ENCODE data around the gene CHMP4A.
"Not testable (repeated sequence)": the region's sequence is repeated elsewhere in the genome, so short reads cannot be mapped to it uniquely, and the experiment has no call there.

Gene CHMP4A

DNA sequence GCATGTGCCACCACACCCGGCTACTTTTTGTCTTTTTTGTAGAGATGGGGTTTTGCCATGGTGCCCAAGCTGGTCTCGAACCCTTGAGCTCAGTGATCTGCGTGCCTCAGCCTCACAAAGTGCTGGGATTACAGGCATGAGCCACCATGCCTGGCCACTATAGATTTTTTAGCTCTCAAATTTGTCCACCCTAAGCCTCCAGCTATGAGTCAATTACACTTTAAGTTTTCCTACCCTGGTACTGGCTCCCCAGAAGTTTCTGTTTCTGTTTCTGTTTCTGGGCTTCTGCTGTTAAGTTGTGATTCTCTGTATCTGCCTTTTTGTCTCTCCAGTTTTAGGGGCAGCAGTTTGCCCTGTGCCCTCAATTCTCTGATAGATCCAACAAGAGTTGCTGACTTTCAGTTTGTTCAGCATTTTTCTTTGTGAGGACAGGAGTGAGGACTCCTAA, 33.5 kb upstream of the CHMP4A start:
- DNase-seq (ENCODE audit: low spot score) = no peak

DNA sequence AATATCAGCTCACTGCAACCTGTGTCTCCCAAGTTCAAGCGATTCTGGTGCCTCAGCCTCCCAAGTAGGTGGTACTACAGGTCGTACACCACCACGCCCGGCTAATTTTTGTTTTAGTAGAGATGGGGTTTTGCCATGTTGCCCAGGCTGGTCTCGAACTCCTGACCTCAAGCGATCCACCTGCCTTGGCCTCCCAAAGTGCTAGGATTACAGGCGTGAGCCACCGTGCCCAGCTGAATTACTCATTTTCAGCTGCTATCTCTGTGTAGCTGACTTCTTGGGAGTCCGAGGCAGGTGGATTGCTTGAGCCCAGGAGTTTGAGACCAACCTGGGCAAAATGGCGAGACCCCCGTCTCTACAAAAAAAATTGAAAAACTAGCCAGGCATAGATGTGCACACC, 32.1 kb upstream of the CHMP4A start:
- not testable (repeated sequence) for DNase-seq (ENCODE audit: low spot score)

DNA sequence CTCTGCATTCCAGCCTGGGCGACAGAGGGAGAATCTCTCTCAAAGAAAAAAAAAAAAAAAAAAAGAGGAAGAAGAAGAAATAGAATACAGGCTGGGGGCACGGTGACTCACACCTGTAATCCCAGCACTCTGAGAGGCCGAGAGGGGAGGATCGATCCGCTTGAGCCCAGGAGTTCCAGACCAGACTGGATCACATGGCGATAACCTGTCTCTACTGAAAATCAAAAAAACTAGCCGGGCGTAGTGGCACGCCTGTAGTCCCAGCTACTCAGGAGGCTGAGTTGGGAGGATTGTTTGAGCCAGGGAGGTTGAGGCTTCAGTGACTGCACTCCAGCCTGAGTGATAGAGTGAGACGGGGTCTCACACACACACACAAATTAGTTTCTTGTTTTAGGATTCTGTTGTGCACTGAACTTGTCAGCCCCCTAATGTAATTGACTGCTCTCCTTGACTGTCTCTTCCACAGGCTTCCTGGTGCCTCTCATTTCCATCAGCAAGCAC, 30.1 kb upstream of the CHMP4A start:
- no peak for DNase-seq (ENCODE audit: low spot score)

GRCh38 chr14:24241829-24242443, 28.6 kb upstream of the CHMP4A start:
- peak; percentile 97 for DNase-seq (ENCODE audit: low spot score)

DNA sequence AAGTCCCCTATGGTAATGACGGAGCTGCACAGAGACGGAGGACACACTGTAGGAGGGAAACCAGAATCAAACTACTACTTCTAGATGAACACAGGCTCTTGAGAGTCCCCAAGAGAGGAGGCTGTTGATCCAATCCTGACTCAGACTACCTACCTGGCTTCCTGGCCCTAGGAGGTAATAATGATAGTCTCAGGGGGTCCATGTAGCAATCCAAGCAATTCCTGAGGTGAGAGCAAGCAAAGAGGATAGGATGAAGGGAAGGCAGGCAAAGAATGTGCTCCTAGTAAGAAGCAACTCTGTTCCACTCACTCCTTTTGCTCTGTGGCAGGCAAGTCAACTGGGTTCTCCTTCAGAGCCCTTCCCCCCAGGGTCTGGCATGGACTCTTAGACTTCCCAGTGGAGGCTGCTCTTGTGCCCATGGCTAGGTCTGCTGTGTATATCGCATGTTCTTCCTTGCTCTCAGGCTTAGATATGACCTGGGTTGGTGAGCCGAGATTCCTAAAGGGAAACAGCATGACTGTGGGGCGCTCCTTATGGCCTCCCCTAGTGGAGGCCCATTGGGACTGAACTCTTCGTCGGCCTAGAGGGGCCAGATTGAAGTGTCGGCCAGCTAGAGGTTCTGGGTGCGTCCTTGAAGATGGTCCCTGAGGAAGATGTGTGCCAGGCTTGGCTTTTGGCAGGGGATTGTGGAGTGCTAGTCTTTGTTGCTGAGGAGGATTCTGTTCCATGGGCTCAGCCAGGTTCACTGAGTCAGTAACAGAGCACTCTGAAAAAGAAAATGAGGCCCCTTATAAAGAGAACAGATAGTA, 27.0 kb upstream of the CHMP4A start:
- DNase-seq (ENCODE audit: low spot score) = no peak

DNA sequence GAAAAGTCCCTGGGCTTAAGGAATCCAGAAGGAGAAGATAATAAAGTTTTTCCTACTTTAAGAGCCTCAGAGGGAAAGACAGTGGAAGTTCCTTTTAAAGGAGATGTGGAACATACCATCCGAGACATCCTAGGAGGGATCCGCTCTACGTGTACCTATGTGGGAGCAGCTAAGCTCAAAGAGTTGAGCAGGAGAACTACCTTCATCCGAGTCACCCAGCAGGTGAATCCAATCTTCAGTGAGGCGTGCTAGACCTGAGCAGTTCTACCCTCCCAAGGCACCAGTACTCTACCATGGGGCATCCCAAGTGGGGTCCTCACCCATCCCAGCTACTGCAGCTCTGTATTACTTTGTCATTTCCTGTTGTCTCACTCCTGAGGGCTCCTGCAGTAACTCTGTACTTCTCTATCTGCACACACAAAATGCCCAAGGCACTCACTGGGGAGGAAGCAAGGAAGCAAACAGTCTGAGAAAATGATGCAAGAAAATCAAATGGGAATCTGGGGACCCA, 25.3 kb upstream of the CHMP4A start:
- DNase-seq (ENCODE audit: low spot score) = no peak

DNA sequence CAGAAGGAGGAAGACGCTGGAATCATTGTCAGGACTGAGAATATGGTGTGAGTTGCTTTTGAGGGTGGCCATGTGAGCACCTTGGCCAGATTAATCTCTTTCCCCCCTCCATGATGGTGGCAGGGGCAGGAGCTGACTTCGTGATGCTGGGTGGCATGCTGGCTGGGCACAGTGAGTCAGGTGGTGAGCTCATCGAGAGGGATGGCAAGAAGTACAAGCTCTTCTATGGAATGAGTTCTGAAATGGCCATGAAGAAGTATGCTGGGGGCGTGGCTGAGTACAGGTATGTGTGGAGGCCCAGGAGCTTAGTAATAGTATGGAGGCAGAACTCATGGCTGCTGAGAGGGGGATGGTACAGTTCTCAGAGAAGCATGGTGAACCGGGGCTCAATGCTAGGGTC, 24.8 kb upstream of the CHMP4A start:
- DNase-seq (ENCODE audit: low spot score) = no peak

DNA sequence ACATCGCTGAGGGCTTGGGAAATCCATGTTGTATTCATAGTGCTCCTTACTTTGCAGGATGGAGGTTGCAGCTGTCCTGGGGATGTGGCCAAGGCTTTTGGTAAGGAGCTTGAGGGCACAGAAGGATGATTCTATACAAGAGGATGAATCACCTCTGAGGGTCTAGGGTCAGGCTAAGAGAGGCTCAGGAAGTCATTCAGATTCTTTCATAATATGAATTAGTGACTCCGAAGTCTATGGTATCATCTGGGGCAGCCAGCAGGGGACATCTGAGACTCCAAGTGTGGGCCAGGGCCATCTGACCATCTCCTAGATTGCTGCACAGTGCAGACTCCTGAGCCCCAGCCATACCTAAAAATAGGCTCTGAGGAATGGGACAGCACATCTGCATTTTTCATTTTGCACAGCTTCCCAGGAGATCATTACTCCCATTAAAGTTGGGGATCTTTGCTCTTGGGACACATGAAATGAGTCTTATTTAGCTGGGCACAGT, 24.2 kb upstream of the CHMP4A start:
- no peak for DNase-seq (ENCODE audit: low spot score)

GRCh38 chr14:24236689-24237462, 23.6 kb upstream of the CHMP4A start:
- no peak for DNase-seq (ENCODE audit: low spot score)

DNA sequence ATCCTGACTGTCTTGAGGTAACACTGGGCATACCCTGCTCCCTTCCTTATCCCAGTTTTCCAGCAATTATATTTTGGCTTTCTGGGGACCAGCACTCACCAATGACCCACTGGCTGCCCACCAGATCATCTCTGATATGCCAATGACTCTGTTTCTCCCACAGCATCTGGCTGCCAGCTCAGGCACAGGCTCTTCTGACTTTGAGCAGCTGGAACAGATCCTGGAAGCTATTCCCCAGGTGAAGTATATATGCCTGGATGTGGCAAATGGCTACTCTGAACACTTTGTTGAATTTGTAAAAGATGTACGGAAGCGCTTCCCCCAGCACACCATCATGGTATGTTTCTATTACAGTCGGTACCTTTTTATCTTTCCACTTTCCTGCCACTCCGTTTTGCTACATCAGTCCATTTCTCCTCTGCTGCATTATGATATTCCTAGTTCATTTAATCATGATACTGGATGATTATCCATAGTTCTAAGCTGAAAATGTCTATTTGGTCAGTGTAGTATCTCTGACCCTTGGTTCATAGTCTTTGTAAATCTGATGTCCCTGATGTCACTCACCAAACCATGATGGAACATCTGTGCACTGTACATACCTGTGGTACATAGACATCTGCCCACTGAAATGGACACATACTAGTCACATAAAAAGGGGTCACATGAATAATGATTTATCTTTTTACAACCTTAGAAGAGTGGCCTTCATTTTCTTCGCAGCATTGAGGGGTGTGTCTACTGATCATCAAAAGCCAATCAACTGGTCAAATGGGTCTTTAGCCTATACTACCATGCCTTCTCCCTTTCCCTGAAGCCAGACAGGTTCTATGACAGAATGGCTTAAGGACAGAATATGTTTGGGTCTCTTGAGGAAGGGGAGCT, 22.8 kb upstream of the CHMP4A start:
- no peak for DNase-seq (ENCODE audit: low spot score)

GRCh38 chr14:24234095-24235005, 21.1 kb upstream of the CHMP4A start:
- DNase-seq (ENCODE audit: low spot score) = no peak

GRCh38 chr14:24233538-24233866, 20.2 kb upstream of the CHMP4A start:
- DNase-seq (ENCODE audit: low spot score) = no peak

DNA sequence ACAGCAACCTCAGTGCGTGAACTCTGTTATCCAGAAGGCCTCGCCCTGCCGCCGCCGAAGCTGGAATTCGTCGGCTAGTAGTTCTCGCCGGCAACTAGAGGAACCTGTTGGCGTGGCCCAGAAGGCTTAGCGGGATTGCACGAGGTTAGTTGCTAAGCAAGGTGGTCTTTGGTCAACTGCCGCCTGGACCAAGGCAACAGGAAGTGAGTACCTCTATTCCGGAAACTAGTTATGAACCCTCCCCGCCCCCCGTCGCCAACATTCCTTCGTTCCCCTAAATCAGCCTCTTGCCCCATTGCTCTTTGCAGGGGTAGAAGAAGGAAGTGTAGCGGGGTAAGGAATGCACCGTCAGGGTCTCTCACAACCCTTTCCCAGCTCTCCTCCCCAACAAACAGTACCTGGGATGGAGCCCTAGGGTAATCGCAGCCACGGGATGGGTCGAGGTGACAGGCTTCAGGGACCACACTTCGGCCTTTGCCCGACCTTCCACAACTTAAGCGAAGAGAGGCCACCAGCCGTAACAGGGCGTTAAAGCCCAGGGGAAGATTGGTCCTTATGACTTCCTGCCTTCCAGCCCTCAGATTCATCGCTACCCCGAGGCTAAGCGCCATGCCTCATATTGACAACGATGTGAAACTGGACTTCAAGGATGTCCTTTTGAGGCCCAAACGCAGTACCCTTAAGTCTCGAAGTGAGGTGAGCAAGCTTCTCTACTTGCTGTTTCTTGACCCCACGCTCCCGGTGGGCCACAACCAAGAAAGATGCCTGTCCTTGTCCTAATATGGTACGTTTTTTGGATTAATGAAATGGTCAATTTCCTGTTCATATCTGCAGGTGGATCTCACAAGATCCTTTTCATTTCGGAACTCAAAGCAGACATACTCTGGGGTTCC, 19.6 kb upstream of the CHMP4A start, which contains the start of gene GMPR2:
Gene GMPR2, plus strand, starts transcription at position 285 of the 893 bp plus-strand sequence. Its CDS starts 325 bp downstream, at position 610.
- DNase-seq (ENCODE audit: low spot score) = peak; percentile 81

- peak; percentile 95 for DNase-seq (ENCODE audit: low spot score)
Measured at GRCh38 chr14:24232121-24232644, 18.9 kb upstream of the CHMP4A start, which contains the start of gene NEDD8. TSS of gene NEDD8 (minus strand) at chr14:24232367. CDS start at chr14:24232267, 100 bp downstream.

GRCh38 chr14:24231263-24232120, 18.2 kb upstream of the CHMP4A start:
- DNase-seq (ENCODE audit: low spot score) = no peak

GRCh38 chr14:24228902-24229301, 15.6 kb upstream of the CHMP4A start:
- no peak for DNase-seq (ENCODE audit: low spot score)

- no peak for DNase-seq (ENCODE audit: low spot score)
Measured at GRCh38 chr14:24226473-24226872, 13.2 kb upstream of the CHMP4A start.

DNA sequence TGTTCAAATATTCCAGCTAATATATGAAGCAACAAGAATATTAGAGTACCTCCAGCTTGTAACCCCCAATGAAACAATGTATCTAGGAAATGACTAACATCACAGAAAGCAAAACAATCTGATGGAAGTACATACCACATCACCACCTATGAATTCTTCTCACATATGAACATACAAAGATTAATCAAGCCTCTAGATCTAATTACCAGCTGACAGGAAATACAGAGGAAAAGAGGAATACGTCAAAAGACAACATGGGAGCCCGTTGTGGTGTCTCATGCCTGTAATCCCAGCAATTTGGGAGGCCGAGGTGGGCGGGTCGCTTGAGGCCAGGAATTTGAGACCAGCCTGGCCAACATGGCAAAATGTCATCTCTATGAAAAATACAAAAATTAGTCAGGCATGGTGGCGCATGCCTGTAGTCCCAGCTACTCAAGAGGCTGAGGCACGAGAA, 11.4 kb upstream of the CHMP4A start:
- DNase-seq (ENCODE audit: low spot score) = peak; percentile 73

Data from GM03348 (cell line).